Right ventricle myocardium superior (tissue), 1 donor: Measurements from ENCODE around the gene CYP46A1. TPM values are rescaled to one million over a fixed set of nuclear protein-coding genes. Genes with fewer than 3 reads are reported as not detected.

ENCODE experiments used
- ATAC-seq: fragments of 200-7000 bp; cut with Tn5 transposase; one replicate; pipeline ENCODE4 v1.9.1; 2020; ENCODE audit warnings: mild to moderate bottlenecking; ENCODE audit not compliant: poor library complexity
- DNase-seq: peaks from one replicate; pipeline ENCODE4 v3.0.0-alpha.2; 2020
- intact Hi-C: fragments of 100-400 bp; cut with DNase I; formaldehyde crosslinking; loops from one replicate; pipeline ENCODE4 v1.11.2; 2022
- total RNA-seq: library from RNA; stranded (reverse); fragmentation: NEBNext Ultra II Directional; extraction: Animal tissue kit (Norgen Biotek cat#: 25700); gene quantifications from one replicate; pipeline ENCODE4 v1.2.1, GENCODE V29; 2021
- donor health status: DM: no; HTN: yes; CAD: no; lungs with severe emphysema.

CYP46A1 gene
- total RNA-seq, 1 donor from 2014 or later = 3.0 TPM

DNA sequence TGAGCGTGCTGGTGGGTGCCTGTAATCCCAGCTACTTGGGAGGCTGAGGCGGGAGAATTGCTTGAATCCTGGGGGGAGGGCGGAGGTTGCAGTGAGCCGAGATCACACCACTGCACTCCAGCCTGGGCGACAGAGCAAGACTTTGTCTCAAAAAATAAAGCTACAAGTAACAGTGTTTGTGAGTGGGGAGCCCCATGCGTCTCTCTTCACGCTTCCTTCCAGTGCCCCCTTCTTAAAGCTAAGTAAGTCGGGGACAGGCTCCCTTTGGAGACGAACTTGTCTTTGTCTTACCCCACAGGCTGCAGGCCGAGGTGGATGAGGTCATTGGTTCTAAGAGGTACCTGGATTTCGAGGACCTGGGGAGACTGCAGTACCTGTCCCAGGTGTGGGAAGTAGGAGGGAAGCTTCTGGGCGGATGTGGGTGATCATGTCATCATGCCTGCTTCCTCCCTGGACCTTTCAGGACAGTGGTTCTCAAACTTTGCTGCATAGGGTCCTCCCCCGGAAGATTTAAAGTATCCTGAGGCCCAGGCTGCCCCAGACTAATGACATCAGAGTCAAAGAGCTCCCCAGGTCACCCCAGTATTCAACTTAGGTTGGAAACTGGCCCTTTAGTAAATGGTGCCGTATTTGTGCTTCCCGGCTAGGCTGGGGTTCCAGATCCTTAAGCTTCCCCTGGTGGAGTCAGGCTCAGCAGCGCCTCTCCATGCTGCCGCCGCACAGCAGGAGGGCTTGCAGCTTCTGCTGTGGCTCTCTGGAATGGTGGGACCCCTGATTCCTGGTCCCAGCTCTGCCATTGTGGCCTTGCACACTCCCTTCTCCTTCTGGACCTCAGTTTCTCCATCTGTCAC, 37.1 kb downstream of the CYP46A1 start:
- DNase-seq = no peak
- intact Hi-C loops = no loop called here

DNA sequence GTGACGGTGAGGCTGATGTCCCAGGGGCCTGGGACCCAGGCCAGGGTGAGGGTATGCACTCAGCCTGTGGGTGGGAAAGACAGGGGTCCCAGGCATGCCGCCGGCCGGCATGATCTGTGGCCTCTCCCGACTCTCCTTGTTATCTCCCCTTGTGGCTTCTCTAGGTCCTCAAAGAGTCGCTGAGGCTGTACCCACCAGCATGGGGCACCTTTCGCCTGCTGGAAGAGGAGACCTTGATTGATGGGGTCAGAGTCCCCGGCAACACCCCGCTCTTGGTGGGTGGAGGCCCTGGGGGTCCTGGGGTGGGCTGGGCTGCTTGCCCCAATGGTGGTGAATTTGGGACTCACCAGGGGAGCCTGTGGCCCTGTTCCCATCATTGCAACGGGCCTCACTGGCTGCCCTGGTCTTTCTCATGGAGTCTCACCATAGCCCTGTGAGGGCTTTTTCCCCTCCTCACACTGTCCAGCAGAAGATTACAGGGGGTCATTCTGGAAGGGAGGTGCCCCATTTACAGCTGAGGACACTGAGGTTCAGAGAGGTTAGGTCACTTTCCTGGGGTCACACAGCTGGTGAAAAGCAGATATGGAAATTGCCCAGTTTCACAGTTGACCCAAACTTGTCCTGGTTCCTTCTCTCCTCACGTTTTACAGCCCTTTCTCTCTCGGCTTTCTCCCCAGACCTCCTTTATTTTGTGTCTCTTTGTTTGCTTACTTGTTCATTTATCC, 37.9 kb downstream of the CYP46A1 start:
- DNase-seq (no peak), ATAC-seq (no peak)
- intact Hi-C loops = no loop called here

More for the DNA sequence above, 37.1 kb downstream of the CYP46A1 start:
- ATAC-seq = no peak

- intact Hi-C loops = no loop called here
- ATAC-seq (no peak), DNase-seq (no peak)
Observed at GRCh38 chr14:99722741-99723140, 38.6 kb downstream of the CYP46A1 start.

DNA sequence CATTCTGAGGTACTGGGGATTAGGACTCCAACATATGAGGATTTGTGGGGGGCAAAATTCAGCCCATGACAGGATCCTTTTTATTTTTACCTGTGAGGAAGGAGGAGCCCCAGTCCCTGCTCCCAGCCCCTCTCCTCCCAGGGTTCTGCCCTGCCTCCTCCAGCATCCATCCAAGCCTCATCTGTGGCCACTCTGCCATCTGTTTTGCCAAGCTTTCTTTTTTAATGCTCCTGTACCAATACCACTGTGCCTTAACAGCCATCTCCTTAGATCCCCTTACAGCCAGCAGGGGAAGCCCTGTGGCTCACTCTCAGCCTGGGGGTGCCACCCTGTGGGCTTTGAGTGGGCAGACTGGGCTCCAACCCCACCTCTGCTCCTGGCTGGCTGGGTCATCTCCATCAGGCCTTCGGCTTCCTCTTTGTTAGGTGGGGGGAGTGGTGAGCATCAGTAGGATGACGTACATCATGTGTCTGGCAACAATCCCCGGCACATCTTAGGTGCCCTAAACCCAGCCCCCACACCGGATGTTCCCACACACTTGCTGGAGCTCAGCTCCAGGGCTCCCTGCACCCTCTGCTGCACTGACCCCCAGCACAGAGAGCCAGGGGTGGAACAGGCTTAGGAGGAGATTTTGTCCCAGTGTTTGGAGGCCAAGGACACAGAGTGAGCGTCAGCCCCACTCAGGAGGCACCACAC, 40.2 kb downstream of the CYP46A1 start:
- DNase-seq = no peak
- intact Hi-C loops = no loop called here
- no peak for ATAC-seq

DNA sequence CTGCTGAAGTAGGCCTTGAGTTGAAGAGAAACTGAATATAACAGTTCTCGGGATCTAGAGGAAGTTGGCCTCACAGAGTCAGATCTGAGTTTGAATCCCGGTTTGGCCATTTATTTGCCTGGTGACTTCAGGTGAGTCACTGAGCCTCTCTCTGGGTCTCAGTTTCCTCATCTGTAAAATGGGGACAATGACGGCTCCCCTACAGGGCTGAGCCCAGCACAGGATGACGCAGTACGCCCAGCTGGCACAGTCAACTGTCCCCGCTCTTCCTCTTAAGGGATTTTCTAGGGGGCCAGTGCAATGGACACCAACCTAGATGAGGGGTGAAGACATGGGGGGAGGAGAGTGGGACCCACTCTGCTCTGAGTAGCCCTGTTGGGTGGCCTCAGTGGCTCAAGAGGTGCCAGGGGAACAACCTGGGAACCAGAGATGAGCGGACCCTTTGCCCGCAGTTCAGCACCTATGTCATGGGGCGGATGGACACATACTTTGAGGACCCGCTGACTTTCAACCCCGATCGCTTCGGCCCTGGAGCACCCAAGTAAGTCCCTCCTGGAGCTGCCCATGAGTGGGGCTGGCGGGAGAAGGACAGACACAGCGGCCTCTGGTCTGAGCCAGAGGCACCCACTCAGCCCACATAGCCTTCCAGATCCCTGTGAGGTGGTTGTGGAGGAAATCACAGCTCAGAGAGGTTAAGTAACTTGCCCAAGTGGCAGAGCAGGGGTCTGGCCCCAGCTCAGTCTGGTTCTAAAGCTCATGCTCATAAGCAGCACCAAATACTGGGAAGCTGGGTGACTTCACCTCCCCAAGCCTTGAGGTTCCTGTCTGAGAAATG, 41.1 kb downstream of the CYP46A1 start:
- intact Hi-C loops = no loop called here
- ATAC-seq (no peak), DNase-seq (no peak)

- intact Hi-C loops = no loop called here
- no peak for DNase-seq
- ATAC-seq = no peak
Observed at GRCh38 chr14:99725774-99726537, 41.9 kb downstream of the CYP46A1 start.

- ATAC-seq (no peak), DNase-seq (no peak)
- intact Hi-C loops = no loop called here
Observed at GRCh38 chr14:99726538-99727095, 42.5 kb downstream of the CYP46A1 start.

- DNase-seq (no peak), ATAC-seq (no peak)
- intact Hi-C loops = no loop called here
Observed at GRCh38 chr14:99727096-99727870, 43.2 kb downstream of the CYP46A1 start.

GRCh38 chr14:99728231-99728920, 44.3 kb downstream of the CYP46A1 start:
- DNase-seq (no peak), ATAC-seq (no peak)
- intact Hi-C loops = no loop called here

DNA sequence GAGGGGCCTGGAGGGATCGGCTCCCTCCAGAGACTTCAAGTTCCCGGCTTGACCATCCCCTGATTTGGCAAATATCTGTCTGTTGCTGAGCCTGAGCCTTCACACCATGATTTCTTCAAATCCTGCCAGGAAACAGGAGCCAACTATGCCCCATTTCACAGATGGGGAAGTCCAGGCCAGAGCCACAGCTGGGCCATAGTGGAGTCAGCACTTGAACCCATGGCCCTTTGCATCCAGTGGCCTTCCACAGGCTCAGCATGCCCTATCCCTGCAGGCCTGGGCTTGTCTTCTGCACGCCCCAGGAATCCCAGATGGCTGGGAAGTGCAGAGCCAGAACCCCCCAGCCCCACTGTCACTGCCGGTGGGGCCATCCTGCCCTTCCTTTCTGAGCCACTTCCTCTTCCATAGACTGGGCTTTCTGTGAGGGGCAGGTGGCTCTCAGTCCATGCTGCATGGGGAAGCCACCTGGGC, 44.9 kb downstream of the CYP46A1 start:
- no peak for ATAC-seq
- intact Hi-C loops = no loop called here

DNA sequence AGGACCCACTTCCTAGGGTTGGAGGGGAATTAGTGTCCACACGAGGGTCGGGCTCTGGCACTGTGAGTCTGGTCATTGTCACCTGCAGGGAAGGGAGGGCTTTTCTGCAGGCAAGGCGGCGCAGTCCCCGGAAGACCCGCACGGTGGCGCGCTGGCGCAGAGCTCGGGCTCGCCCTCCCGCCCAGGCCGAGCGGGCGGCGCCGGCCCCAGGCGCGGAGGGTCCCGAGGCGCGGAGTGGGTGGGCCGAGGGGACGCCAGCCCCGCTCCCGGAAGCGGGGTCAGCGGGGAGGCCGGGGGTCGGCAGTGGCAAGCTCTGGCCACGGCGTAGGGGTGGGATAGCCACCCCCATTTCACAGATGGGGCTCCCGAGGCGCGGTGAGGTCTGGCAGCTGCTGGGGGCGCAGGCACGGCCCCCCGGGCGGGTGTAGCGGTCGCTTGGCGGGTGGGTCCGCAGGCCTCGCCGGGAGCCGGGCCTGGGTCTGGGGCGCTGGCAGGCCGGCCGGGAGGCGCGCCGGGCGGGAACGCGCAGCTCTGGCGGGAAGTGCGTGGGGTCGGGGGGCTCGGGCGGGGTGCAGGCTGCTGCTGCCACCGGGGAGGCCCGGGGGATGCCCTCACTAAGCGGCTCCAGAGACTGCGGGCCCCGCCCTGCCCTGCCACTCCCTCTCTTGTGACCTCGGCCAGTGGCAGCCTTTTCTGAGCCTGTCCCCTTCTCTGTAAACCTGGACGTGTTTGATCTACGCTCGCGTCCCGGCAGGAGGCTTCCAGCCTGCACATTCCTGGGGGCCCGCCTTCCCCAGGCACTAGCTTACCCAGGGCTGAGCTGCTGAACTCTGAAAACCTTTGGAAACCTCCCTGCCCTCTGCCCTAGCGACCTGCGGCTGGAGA, 46.1 kb downstream of the CYP46A1 start:
- intact Hi-C loops = loop anchor here (2.0 to 5.0 kb wide), 2 partner anchors 62 to 155 kb away; partner anchors contain the start of gene EML1
- peak; percentile 85 for DNase-seq
- peak; percentile 80 for ATAC-seq

More for the DNA sequence above, 44.9 kb downstream of the CYP46A1 start:
- no peak for DNase-seq

DNA sequence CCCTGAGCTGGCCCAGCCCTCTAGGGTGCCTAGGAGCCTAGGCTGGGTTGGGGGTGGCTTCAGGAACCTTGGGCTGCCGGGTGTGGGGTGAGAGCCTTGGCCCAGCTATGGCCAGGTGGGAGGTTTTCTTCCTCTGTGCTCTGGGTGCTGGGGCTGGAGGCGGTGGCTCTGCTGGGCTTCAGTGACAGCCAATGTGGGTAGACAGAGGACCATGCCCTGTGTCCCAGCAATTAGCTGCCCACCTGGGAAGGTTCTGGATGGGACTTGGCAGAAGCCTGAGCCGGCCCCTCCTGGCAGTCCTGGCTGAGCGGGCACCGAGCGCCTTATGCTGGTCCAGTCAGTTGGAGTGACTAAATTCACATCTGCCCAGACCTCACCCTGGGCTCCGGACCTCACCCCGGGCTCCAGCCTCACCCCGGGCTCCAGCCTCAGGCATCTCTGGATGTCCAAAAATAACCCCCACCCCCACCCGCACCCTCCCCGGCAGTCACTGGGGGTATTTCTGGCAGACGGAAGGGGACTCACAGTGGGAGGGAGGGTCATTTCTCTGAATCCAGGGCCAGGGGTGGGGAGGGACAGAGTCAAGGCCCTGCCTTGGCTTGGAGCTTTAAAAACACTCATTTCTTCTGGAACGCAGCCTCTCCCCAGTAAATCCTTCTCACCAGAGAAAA, 46.9 kb downstream of the CYP46A1 start:
- intact Hi-C loops = loop anchor here (2.0 to 5.0 kb wide), 2 partner anchors 61 to 154 kb away; partner anchors contain the start of gene EML1

GRCh38 chr14:99731547-99732435, 47.7 kb downstream of the CYP46A1 start:
- intact Hi-C loops = loop anchor here (2.0 to 5.0 kb wide), 2 partner anchors 61 to 153 kb away; partner anchors contain the start of gene EML1

More for the DNA sequence above, 46.9 kb downstream of the CYP46A1 start:
- no peak for ATAC-seq
- peak; percentile 36 for DNase-seq

More at GRCh38 chr14:99731547-99732435, 47.7 kb downstream of the CYP46A1 start:
- peak; percentile 51 for DNase-seq
- ATAC-seq = peak; percentile 42
